HK-2 (cell line): ENCODE data around the gene SIVA1.

ENCODE experiments used
- DNase-seq: peaks from one replicate; pipeline ENCODE4 v3.0.0-alpha.2; 2018; ENCODE audit not compliant: unreplicated experiment

The SIVA1 gene

DNA sequence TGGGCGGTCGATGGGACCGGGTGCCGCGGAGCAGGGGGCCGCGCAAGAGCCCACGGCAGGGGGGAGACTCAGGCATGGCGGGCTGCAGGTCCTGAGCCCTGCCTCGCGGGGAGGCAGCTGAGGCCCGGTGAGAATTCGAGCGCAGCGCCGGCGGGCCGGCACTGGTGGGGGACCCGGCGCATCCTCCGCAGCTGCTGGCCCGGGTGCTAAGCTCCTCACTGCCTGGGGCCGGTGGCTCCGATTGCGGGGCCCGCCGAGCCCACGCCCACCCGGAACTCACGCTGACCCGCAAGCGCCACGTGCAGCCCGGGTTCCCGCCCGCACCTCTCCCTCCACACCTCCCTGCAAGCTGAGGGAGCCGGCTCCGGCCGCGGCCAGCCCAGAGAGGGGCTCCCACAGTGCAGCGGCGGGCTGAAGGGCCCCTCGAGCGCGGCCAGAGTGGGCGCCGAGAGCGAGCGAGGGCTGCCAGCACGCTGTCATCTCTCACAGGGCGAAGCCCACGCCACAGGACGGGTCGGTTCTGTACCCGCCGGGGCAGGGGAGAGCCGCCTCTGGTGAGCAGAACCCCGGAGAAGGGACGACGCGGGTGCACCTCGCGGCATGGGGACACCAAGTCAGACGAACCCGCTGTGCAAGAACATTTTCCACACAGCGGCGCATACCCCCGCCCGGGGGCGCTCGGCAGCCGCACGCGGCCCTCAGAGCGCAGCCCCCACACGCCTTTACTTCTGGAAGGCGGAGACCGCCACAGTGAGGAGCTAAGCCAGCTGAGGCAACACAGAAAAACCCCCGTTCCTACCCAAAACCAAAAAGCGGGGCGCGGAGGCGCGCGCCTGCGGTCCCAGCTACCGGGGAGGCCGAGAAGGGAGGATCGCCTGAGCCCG lies 1.2 kb upstream of the SIVA1 start:
- DNase-seq = no peak

DNA sequence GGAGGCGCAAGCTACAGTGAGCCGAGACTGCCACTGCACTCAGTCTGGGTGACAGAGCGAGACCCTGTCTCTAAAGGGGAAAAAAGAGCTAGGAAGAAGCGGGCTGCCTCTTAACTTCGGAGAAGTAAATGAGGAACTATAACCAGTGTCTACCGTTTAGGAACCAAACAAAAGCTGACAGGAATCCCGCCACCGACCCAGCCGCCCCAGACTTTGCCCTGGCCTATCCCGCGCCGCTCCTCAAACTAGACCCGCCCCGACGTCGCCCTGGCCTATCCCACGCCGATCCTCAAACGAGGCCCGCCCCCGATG lies 568 bp upstream of the SIVA1 start:
- DNase-seq = no peak

DNA sequence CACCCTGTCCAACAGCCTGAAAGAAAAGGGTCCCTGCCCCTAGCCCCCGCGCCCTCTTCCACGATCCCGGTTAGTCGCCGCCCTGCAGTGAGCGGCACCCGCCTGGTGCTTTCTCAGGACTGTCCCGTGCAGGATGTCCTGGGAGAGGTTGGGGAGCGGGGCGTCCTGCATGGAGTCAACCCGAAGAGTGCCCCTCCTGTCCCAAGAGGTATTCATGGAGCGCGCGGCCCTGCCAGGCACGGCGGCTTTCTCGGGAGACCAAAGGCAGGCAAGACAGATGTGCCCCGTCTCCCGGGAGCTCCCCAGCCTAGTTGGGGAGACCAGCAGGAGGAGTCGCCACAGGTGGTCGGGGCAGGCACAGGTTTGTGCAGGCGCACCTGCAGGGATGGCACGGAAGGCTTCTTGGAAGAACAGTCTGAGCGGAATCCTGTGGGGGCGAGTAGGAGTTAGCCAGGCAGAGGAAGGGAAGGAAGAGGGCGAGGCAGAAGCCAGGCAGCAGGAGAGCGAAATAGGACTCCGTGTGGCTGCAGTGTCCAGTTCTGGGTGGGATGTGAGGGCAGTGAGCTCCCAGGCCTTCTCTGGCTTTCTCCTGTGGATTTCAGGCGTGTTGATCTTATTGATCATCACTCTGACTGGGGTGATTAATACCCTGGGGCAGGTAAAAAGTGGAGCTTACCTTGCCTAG lies 723 bp downstream of the SIVA1 start:
- no peak for DNase-seq

- no peak for DNase-seq
These were observed 1.4 kb downstream of the SIVA1 start for GRCh38 chr14:104754213-104754851.

DNA sequence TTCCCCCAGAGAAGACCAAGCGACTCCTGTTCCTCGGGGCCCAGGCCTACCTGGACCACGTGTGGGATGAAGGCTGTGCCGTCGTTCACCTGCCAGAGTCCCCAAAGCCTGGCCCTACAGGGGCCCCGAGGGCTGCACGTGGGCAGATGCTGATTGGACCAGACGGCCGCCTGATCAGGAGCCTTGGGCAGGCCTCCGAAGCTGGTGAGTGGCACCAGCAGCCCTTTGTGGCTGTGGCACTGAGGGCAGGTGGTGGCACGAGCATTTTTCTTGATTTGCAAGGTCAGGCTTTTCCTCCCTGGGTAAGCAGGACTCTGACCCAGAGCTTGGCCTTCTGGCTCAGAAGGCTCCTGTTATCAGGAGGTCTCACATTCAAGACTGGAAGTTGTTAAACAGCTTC lies 2.7 kb downstream of the SIVA1 start:
- DNase-seq = no peak

DNA sequence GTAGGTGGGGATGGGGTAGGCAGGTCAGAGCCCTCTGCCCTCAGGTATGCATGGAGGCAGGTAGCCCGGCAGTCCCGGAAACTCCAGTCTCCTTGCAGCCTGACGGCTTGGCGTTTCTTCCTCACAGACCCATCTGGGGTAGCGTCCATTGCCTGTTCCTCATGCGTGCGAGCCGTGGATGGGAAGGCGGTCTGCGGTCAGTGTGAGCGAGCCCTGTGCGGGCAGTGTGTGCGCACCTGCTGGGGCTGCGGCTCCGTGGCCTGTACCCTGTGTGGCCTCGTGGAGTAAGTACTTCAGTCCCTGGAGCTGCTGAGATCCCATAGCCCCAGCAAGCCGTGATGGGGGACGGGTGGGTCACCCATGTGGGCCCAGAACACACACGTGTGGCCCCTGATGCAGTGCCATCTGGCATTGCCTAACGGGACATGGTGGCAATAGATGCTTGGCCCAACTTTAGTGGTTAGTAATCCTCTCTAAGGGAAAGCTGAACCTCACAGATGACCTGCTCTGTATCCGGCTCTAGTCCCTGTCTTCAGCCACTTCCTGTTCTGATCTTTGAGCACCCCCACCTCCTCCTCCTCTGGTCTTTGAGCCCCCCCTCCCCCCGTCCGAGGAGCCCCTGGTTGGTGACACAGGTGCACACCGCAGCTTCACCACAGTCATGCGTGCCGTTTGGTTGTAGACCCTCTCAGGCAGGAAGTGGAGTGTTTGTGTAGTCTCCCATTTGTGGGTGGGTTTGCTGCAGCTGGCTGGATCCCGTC lies 3.7 kb downstream of the SIVA1 start:
- no peak for DNase-seq

- DNase-seq = no peak
These were observed 4.3 kb downstream of the SIVA1 start for GRCh38 chr14:104757238-104757585.

DNA sequence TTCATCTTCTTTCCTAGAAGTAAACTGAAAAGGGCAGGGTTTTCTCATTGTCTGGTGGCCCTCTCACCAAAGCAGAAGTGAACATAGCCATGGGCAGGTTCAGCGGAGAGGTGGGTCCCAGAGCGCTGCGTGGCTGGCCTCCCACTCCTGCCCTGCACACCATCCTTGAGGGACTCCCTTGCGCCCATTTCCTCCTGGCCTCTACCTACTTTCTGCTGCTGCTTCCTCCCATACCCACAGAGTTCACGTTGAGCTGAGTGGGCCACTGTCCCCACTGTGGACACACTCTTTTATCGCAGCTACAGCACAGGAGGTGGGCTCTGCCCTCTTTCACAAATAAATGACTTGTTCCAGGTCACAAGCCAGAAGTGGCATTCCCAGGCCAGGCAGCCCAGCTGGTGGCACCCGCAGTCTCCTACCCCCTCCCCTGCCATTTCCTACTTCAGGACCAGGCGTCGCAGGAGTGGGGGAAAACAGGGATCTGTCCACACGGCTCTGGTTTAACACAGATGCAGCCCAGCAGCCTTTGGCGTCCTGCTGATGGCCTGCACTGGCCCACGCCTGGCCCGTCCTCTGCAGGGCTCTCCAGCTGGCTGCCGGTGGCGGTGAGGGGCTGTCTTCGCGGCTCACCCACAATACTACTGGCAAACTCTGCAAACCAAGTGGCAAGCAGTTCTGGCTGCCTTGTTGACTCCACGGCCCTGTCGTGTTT lies 4.9 kb downstream of the SIVA1 start:
- no peak for DNase-seq

DNA sequence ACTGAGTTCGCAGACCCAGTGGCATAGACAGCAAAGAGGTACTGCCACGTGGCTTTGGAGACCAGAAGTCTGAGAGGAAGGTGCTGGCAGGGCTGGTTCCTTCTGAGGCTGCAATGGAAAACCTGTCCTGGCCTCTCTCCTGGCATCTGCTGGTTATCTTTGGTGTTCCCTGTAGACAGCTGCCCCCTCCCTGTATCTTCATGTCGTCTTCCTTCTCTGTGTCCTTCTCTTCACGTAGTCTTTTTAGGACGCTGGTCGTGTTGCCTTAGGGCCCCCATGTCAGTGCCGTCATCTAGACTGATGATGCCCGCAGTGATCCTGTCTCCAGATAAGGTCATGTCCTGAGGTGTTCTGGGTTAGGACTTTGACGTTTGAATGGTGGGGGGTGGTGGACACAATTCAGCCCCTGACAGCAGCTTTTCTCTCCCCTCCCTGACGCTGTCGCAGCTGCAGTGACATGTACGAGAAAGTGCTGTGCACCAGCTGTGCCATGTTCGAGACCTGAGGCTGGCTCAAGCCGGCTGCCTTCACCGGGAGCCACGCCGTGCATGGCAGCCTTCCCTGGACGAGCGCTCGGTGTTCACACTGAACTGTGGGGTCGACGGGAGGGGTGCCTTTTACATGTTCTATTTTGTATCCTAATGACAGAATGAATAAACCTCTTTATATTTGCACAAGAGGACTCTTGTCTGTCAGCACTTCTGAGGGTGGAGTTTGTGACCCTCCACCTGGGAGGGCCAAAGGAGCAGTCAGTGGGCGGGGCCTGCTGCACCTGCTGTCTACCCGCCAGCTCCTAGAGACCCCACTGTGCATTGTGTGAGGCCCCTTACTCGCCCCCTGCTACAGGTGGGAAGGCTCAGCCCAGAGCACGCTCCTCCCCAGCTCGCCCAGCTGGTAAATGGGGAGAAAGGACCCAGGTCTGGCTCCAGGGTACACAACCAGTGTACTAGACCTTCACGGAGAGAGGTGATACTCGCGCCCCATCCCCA lies 6.3 kb downstream of the SIVA1 start:
- DNase-seq = no peak

- DNase-seq = no peak
These were observed 12.6 kb downstream of the SIVA1 start for GRCh38 chr14:104765517-104765916.

DNA sequence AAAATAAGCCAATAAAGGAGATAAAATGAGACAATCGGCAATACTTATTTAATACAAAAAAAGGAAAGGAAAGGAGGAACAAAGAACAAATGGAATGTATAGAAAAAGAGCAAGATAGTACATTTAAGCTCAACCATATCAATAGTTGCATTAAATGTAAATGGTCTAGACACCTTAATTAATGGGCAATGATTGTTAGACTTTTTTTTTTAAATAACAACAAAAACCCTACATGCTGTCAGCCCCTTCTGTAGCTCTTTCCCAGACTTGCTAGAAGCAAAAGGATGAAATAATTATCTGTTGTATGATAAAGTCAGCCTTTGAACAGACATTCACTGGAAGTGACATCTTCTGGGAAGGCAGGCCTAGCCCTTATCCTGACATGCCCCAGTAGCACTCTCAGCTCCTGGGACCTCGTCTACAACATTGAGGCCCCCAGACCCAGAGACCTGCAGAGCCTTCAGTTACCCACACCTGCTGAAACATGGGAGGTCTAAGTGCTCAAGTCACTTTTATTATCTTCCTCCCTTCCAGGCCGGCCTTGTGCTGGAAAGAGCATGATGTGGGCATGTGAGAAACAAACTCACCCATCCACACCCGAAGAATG lies 13.4 kb downstream of the SIVA1 start:
- no peak for DNase-seq

DNA sequence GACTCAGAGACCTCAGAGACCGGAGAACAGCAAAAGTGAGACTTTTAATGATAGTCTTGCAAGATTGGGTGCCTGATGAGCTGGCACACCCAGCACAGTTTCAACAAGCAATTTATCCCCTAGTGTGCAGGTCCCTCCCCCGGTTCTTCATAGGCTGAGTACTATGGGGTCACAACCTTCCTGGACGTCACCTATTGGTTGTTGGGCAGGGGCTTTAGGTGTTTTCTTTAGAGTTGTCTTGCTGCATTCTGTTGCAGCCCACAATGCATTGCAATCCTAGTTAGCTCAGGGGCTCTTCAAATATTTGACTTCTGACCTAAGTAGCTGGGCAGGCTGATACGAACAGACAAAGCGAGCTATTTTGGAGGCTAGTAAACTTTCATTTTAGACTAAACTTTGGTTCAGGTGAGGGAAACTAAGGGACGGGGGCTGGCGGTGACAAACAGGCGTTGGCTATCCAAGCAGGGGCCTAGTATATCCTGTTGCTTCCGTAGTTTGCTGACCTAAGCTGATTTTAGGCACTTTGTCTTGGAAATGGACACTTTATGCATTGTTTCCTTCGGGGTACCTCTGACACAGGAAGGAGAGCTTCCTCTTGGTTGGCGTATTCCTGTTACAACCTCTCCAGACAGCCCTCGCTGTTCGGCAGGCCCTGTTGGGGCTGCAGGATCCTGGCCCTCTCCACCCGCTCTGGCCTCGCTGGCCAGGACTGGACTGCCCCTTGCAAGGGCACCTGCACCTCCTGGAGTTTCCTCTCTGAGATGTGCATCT lies 14.1 kb downstream of the SIVA1 start:
- DNase-seq = no peak

DNA sequence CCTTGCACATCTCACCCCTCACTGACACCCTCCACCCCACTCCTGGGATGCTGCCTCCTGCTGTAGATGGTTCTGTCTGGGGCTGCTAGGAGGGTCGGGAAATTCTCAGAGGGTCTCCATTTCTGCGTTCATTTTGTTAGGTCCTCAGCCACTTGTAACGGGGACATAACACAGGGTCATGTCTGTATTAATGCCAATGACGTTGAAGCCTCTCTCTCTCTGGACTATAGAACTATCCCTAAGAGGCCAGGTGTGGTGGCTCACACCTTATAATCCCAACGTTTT lies 14.6 kb downstream of the SIVA1 start:
- DNase-seq = no peak

GRCh38 chr14:104768437-104769323 lies 15.7 kb downstream of the SIVA1 start:
- peak; percentile 97 for DNase-seq

DNA sequence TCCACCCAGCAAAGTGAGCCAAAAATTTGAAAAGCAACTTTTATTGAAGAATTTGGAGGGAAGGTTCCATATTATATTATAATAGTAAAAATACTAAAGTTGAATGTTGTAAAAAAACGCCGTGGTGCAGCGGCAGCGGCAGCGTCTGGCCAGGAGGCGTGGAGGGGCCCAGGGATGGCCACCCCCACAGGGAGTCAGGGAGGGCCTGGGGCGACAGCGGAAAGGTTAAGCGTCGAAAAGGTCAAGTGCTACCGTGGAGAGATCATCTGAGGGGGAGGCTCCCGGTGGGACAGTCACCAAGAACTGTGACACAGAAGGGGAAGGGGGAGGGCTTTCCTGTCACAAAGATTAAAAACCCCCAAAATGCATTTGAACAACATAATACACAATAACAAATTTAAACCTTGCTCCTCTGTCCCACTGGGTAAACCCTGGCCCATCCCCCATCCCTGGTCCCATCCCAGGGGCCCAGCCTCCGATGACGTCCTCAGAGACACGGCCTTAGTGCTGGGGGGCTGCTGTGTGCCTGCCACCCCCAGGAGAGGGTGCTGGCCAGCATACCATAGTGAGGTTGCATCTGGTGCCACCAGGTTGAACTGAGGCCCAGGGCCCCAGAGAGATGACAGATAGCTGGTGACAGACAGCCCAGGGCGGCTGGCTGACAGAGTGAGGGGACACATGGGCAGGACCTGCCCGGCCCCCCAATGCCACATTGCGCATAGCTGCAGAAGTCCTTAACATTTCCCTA lies 16.6 kb downstream of the SIVA1 start:
- DNase-seq = no peak

GRCh38 chr14:104770072-104770579 lies 17.2 kb downstream of the SIVA1 start:
- no peak for DNase-seq

DNA sequence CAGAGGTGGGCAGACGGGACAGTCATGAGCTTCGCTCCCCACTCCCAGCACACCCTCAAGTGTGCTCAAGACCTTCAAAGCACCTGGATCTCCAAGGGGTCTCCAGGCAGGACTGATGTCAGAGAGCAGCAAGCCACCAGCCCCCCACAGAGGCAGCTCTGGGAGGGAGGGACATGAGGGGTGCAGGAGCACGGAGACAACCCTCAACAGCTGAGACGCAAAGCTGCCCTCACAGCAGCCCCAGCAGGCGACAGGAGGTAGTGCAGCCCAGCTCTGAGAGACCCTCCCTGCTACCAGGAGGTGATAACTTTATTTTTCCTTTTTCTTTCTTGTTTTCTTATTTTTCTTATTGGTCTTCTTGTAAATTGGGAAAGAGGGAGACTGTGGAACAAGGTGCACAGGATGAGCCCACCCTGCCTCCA lies 17.9 kb downstream of the SIVA1 start:
- DNase-seq = no peak

- DNase-seq = no peak
These were observed 18.4 kb downstream of the SIVA1 start for GRCh38 chr14:104771374-104771773.
